CD14-positive monocyte (primary cell): ENCODE results near the gene S100B. TPM values are rescaled to one million over a fixed set of nuclear protein-coding genes. Genes with fewer than 3 reads are reported as not detected.

Experiments
- DNase-seq, 3 donors: peaks; one replicate each; pipeline ENCODE4 v3.0.0-alpha.2; 2011 to 2022
- H2AFZ ChIP-seq: 2 replicates; pipeline ENCODE4 v1.6.0; 2012; ENCODE audit warnings: mild to moderate bottlenecking, low read depth, low read length, inconsistent platforms; ENCODE audit not compliant: insufficient read depth, poor library complexity, severe bottlenecking
- H3K27ac ChIP-seq, 2 donors: 1 replicate in 1 of 2; 2 replicates in 1 of 2; pipeline ENCODE4 v1.5.1; 2012 to 2013; ENCODE audit warnings: low read length in 2 of 2, control low read depth in 1 of 2, inconsistent platforms in 1 of 2, low read depth in 1 of 2, mild to moderate bottlenecking in 1 of 2
- H3K27me3 ChIP-seq, 2 donors: one replicate each; pipeline versions ENCODE4 v1.6.0 to v1.6.1; 2011 to 2013; ENCODE audit warnings: low read length in 2 of 2; ENCODE audit not compliant: control insufficient read depth in 2 of 2, insufficient read depth in 2 of 2
- H3K36me3 ChIP-seq, 2 donors: replicated peaks in 1 of 2; 1 replicate in 1 of 2; 2 replicates in 1 of 2; pipeline versions ENCODE4 v1.5.1 to v1.6.1; 2012 to 2013; ENCODE audit warnings: low read length in 2 of 2, control low read depth in 1 of 2, inconsistent platforms in 1 of 2, mild to moderate bottlenecking in 1 of 2; ENCODE audit not compliant: insufficient read depth in 2 of 2, control insufficient read depth in 1 of 2
- H3K4me1 ChIP-seq, 2 donors: 1 replicate in 1 of 2; 2 replicates in 1 of 2; pipeline versions ENCODE4 v1.5.1 to v1.6.1; 2012 to 2013; ENCODE audit warnings: low read length in 2 of 2, control low read depth in 1 of 2, inconsistent platforms in 1 of 2, mild to moderate bottlenecking in 1 of 2, moderate library complexity in 1 of 2; ENCODE audit not compliant: insufficient read depth in 2 of 2, control insufficient read depth in 1 of 2
- H3K4me2 ChIP-seq: replicated peaks from 2 replicates; pipeline ENCODE3; 2012; ENCODE audit warnings: low read length, moderate library complexity, mild to moderate bottlenecking; ENCODE audit not compliant: poor library complexity, severe bottlenecking; ENCODE audit errors: extremely low read depth
- H3K4me3 ChIP-seq, 3 experiments: fragments of 200-600 bp in 1 of 3; sonication (generic) in 1 of 3; replicated peaks in 1 of 3; 1 replicate in 2 of 3; 2 replicates in 1 of 3; pipeline ENCODE4 v1.5.1; 2011 to 2013; ENCODE audit warnings: low read length in 3 of 3, mild to moderate bottlenecking in 3 of 3, control low read depth in 2 of 3, low read depth in 2 of 3, inconsistent platforms in 1 of 3, moderate library complexity in 1 of 3
- H3K79me2 ChIP-seq: 2 replicates; pipeline ENCODE4 v1.6.0; 2012; ENCODE audit warnings: mild to moderate bottlenecking, control low read depth, inconsistent platforms, low read length, moderate library complexity; ENCODE audit not compliant: insufficient read depth
- H3K9ac ChIP-seq: 2 replicates; pipeline ENCODE4 v1.6.0; 2017; ENCODE audit warnings: low read length, mild to moderate bottlenecking; ENCODE audit not compliant: insufficient read depth, poor library complexity, severe bottlenecking
- H3K9me3 ChIP-seq, 2 donors: replicated peaks in 1 of 2; 1 replicate in 1 of 2; 2 replicates in 1 of 2; pipeline versions ENCODE4 v1.5.1 to v1.6.1; 2012 to 2013; ENCODE audit warnings: low read length in 2 of 2, control low read depth in 1 of 2; ENCODE audit not compliant: control insufficient read depth in 1 of 2, insufficient read depth in 1 of 2
- H4K20me1 ChIP-seq: 2 replicates; pipeline ENCODE4 v1.6.0; 2012; ENCODE audit warnings: mild to moderate bottlenecking, low read length, control low read depth, moderate library complexity; ENCODE audit not compliant: insufficient read depth
- H3K27ac Mint-ChIP-seq, 7 donors: one replicate each; pipeline ENCODE4 v1.8.0; 2020; ENCODE audit warnings: mild to moderate bottlenecking in 7 of 7, mixed read lengths in 7 of 7, moderate library complexity in 6 of 7, inconsistent platforms in 2 of 7
- H3K27me3 Mint-ChIP-seq, 3 donors: one replicate each; pipeline ENCODE4 v1.8.0; 2021 to 2022; ENCODE audit warnings: low read depth in 3 of 3, mild to moderate bottlenecking in 3 of 3, mixed read lengths in 3 of 3, moderate library complexity in 3 of 3, inconsistent platforms in 1 of 3
- H3K36me3 Mint-ChIP-seq, 2 donors: one replicate each; pipeline ENCODE4 v1.8.0; 2020; ENCODE audit warnings: mixed read lengths in 2 of 2, inconsistent platforms in 1 of 2, mild to moderate bottlenecking in 1 of 2
- H3K4me1 Mint-ChIP-seq: one replicate; pipeline ENCODE4 v1.8.0; 2020; ENCODE audit warnings: mild to moderate bottlenecking, mixed read lengths
- H3K4me3 Mint-ChIP-seq, 2 donors: one replicate each; pipeline ENCODE4 v1.8.0; 2020; ENCODE audit warnings: mild to moderate bottlenecking in 2 of 2, mixed read lengths in 2 of 2, moderate library complexity in 1 of 2
- H3K9me3 Mint-ChIP-seq, 7 donors: one replicate each; pipeline ENCODE4 v1.8.0; 2020 to 2022; ENCODE audit warnings: mixed read lengths in 7 of 7, mild to moderate bottlenecking in 6 of 7, moderate library complexity in 6 of 7, inconsistent platforms in 2 of 7
- CTCF ChIP-seq: fragments of 200-600 bp; IDR thresholded peaks from one replicate; pipeline ENCODE4 v1.8.0; 2022; ENCODE audit warnings: antibody characterized with exemption, mild to moderate bottlenecking
- WGBS: methylation state at CpG from one replicate; pipeline ENCODE4 v1.1.5; 2013; ENCODE audit warnings: missing lambda C conversion rate; ENCODE audit not compliant: insufficient coverage; 5-methylcytosine and 5-hydroxymethylcytosine counted together
- intact Hi-C, 2 donors: fragments of 100-400 bp; cut with micrococcal nuclease; formaldehyde crosslinking; loops; one replicate each; pipeline versions ENCODE4 v1.15.0 to v1.15.1; 2023
- polyA plus RNA-seq, 3 donors: library from polyadenylated mRNA; depleted of rRNA in 1 of 3; unstranded in 2 of 3; stranded (reverse) in 1 of 3; fragments of 300-500 nt in 2 of 3; fragments of >200 nt in 1 of 3; fragmentation: Illumina TruSeq in 2 of 3; gene quantifications; 1 replicate in 2 of 3; 2 replicates in 1 of 3; pipeline ENCODE4 v1.2.3, GENCODE V29; 2012 to 2021

Gene S100B
- polyA plus RNA-seq, 3 donors, result 0.59 to 1.4 (median 0.67) TPM

GRCh38 chr21:46564391-46564790 lies 40.5 kb downstream of the S100B start:
- no peaks in the 10 kb centered on the region for H3K27me3 ChIP-seq
- no peak for DNase-seq
- no peak overlapping the region for H2AFZ ChIP-seq
- H3K27ac Mint-ChIP-seq, result peak overlapping the region in 1 of 7 donors; percentile 81
- no peaks in the 10 kb centered on the region for H4K20me1 ChIP-seq
- H3K4me3 Mint-ChIP-seq, result no peak overlapping the region
- H3K4me1 ChIP-seq, result no peaks in the 10 kb centered on the region
- no peaks in the 10 kb centered on the region for H3K9me3 Mint-ChIP-seq
- no peaks in the 10 kb centered on the region for H3K79me2 ChIP-seq
- no peak for TF ChIP-seq CTCF
- H3K4me3 ChIP-seq, result no peak overlapping the region
- H3K9ac ChIP-seq, result no peak overlapping the region
- peaks cover 3% of the 10 kb centered on the region for H3K4me1 Mint-ChIP-seq
- no peaks in the 10 kb centered on the region for H3K9me3 ChIP-seq
- H3K36me3 ChIP-seq, result peaks cover 93 to 100% of the 10 kb centered on the region in 2 donors
- intact Hi-C loops, result no loop called here
- WGBS, result 91% methylated on average over 9 of the region's 10 CpGs
- H3K27me3 Mint-ChIP-seq, result no peaks in the 10 kb centered on the region
- peaks cover 89 to 95% of the 10 kb centered on the region in 2 donors for H3K36me3 Mint-ChIP-seq
- H3K4me2 ChIP-seq, result no peak overlapping the region
- peak overlapping the region in 1 of 2 donors; percentile 41 for H3K27ac ChIP-seq

DNA sequence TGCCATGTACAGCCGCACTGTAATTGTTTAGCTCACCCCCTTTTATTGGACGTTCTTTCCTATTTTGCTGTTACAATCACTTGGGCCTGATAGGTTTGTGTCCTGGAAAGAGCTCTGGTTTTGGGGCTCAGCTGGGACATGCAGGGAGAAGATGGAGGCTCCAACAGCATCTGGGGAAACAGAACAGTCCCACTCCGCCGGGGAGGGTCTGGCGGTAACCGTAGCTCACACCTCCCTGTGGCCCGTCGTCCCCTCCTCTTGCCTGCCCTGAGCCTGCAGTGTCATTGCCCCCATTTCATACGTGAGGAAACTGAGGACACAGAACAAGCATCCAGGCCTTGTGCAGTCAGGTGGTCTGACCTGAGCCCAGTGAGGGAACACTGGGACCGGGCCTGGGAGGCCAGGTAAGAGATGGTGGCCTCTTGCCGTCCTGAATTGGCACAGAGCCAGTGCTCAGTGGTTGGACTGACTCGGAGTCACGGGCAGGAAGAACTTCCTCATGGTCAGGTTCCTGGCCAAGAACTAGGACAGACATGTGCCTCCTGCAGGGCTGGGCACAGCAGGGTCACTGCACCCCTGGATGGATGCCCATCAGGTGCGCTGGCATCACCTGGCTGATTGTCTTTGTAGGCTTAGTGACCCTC lies 41.8 kb downstream of the S100B start:
- no peak overlapping the region for H3K4me3 ChIP-seq
- Mint-ChIP-seq H3K36me3 (peaks cover 91 to 97% of the 10 kb centered on the region in 2 donors), H3K4me3 (no peak overlapping the region), H3K4me1 (peaks cover 3% of the 10 kb centered on the region), H3K27ac (peak overlapping the region in 2 of 7 donors; percentile 3 to 61), H3K27me3 (no peaks in the 10 kb centered on the region), H3K9me3 (no peaks in the 10 kb centered on the region)
- H4K20me1 ChIP-seq, result no peaks in the 10 kb centered on the region
- no peak overlapping the region for H2AFZ ChIP-seq
- intact Hi-C loops, result no loop called here
- H3K9ac ChIP-seq, result no peak overlapping the region
- no peak for DNase-seq
- no peaks in the 10 kb centered on the region for H3K4me1 ChIP-seq
- no peaks in the 10 kb centered on the region for H3K27me3 ChIP-seq
- peaks cover 92 to 100% of the 10 kb centered on the region in 2 donors for H3K36me3 ChIP-seq
- H3K27ac ChIP-seq, result no peak overlapping the region
- 76% methylated on average over 11 of the region's 14 CpGs for WGBS
- no peak for TF ChIP-seq CTCF
- H3K4me2 ChIP-seq, result no peak overlapping the region
- no peaks in the 10 kb centered on the region for H3K79me2 ChIP-seq
- no peaks in the 10 kb centered on the region for H3K9me3 ChIP-seq
